CD4-positive, alpha-beta T cell treated with Interleukin-1 beta for 1 hour (primary cell): Measurements from ENCODE around the gene EHMT1.
A peak's percentile ranks its signal among the peaks of the same experiment; 100 is the strongest.

Source experiments
- DNase-seq, 2 donors: peaks; one replicate each; pipeline ENCODE4 v3.0.0-alpha.2; 2020 to 2022

EHMT1 gene

DNA sequence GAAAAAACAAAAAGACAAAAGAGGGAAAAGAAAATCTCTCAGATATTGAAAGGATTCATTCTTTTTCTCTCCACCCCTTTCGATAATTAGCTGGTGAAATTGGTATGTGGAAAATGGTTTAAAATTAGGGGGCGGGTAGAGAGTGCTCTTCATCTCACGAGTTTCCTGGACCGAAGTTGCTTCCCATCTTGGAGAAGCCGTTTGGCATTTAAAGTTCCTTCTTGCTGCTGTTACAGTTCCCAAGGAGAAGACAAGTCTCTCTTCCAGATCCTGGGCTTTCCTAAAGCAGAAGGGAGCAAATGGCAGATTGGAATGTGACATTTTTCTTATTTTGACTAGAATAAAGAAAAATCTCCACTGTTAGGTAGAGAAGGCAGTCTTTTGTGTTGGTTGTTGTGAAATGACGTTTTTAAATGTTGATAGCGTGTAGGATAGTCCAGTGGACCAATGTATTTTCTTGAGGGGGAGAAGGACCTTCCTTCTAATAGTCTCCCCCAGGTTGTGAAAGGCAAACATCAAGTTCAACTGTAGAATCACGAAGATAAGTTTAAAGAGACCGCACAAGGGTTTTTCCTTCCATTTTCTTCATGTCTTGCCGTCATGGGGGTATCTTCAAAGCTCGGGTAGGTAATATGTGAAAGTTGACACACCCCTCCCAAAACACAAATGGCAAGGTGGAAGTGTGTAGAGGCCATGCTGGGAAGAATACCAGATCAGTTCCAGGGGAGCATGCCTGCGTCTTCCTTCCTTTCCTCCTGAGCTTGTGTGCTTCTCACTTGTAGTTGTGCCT is 77.5 kb downstream of the EHMT1 start:
- no peak for DNase-seq

DNA sequence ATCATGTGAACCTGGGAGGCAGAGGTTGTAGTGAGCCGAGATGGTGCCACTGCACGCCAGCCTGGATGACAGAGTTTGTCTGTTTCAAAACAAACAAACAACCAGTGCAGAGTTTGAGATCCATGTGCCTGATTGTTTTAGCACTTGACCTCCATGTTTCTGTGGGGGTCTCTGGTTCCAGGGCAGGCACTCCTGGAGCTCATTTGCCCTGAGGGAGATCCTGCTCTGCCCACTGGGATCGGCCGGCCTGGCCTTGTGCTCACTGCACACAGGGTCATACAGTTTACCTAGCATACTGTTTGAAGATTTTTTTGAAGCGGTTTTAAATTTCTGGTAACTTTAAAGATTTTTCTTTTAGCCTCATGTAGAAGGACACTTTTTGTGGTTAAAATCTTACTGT is 78.4 kb downstream of the EHMT1 start:
- DNase-seq, result no peak

DNA sequence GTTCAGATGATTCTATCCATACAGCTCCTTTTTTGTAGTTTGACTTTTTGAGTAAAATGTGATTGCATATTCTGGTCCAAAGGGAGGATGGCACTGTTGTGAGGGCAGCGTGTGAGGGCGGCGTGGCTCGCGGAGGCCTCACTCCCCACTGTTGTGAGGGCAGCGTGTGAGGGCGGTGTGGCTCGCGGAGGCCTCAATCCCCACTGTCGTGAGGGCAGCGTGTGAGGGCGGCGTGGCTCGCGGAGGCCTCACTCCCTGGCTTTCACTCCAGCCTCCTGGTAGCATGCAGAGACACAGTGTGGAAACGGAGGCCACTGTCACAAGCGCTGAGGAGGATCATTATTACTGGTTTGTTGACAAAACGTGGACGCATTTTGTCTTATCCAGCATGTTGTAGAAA is 79.0 kb downstream of the EHMT1 start:
- DNase-seq, result no peak

DNA sequence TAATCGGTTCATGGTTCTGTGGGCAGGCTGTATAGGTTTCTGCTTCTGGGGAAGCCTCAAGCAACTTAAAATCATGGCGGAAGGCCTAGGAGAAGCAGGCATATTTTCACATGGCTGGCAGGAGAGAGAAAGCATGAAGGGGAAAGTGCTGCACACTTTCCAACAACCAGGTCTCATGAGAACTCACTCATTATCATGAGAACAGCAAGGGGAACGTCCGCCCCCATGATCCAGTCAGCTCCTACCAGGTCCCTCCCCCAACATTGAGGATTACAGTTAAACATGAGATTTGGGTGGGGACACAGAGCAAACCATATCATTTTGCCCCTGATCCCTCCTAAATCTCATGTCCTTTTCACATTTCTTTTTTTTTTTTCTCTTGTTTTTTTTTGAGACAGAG is 82.1 kb downstream of the EHMT1 start:
- no peak for DNase-seq

DNA sequence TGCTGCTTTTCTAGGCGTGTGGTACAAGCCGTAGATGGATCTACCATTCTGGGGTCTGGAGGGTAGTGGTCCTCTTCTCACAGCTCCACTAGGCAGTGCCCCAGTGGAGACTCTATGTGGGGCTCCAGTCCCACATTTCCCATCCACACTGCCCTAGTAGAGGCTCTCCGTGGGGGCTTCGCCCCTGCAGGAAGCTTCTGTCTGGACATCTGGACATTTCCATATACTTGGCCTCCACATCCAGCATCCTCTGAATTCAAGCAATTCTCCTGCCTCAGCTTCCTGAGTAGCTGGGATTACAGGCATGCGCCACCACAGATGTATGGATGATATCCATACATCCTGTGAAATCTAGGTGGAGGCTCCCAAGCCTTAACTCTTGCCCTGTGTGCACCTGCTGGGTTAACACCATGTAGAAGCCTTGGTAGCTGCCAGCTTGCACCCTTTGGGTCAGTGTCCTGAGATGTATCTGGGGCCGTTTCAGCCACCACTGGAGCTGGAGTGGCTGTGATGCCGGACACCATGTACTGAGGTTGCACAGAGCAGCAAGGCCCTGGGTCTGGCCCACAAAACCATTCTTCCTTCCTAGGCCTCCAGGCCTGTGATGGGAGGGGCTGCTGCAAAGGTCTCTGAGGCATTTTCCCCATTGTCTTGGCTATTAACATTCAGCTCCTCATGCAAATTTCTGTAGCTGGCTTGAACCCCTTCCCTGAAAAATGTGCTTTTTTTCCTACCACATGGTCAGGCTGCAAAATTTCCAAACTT is 84.0 kb downstream of the EHMT1 start:
- no peak for DNase-seq

DNA sequence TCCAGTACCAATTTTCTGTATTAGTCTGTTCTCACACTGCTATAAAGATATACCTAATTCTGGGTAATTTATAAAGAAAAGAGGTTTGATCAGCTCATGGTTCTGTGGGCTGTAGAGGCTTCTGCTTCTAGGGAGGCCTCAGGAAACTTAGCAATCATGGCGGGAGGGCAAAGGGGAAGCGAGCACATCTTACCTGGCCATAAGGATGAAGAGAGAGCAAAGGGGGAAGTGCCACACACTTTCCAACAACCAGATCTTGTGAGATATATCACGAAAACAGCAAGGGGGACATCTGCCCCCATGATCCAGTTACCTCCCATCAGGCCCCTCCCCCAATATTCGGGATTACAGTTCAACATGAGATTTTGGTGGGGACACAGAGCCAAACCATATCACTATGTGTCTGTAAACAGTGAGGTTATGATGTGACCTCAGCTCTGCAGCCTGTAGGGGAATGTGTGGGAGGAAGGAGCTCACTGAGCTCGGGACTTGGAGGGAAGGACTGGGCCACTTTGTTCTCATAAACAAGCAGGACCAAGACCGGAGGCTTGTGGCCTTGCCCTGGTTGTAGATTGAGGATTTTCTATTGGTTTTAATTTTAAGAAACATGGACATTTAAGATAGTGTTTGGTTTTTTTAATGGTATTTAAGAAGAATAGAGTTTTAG is 85.2 kb downstream of the EHMT1 start:
- no peak for DNase-seq

DNA sequence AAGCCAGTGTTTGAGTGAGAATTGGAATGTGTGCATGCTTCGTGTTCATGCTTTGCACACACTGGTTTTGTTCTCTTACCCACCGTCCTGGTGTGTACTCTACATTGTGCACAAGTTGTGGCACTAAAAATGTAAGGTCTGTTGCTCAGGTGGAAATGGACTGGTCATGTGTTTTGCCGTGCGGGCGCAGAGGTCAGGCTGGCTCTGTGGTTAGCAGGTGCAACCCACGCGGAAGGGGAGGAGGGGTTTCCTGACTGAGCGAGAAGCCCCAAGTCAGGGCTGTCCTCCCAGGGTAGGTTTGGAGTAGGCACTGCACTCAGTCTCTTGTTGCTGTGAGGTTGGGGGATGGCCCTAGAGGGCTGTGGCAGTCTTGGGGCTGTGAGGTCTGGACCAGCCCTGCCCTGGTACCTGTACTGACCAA is 86.6 kb downstream of the EHMT1 start:
- peak; percentile 36 to 39 for DNase-seq

DNA sequence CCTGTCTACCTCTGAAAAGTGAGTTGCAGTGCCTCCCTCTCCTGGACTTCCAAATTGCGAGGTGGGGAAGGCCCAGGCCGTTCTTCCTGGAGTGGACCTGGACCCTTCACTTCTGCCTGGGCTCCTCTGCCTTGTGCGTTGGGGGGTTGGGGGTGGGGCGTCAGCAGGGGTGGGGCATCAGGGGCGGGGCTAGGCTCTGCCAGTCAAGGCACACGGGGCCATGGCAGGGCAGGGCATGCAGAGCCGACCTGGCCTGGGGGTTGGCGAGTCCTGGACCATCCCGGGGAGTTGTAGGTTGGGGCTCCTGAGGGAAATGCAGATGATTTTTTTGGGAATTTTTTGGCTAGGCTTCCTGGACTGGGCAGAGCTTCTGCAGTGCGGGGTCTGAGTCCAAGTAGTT is 87.1 kb downstream of the EHMT1 start:
- no peak for DNase-seq

DNA sequence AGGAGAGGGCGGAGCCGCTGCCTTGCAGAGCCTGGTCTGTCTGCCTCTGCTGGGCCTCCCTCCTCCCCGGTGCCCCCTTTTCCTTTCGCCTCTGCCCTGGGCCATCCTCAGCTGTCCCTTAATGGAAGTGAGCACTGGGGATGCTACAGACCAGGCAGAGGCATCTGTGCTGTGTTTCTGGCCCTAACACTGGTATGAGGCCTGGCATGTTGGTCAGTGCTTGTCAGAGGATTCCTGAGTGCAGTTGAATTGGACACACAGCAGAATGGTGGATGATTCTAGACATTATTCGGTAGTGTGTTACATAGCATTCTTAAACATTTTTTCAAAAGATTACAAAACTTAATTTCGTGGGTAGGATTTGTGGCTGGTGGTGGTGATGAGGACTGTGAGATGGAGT is 88.6 kb downstream of the EHMT1 start:
- DNase-seq, result no peak

DNA sequence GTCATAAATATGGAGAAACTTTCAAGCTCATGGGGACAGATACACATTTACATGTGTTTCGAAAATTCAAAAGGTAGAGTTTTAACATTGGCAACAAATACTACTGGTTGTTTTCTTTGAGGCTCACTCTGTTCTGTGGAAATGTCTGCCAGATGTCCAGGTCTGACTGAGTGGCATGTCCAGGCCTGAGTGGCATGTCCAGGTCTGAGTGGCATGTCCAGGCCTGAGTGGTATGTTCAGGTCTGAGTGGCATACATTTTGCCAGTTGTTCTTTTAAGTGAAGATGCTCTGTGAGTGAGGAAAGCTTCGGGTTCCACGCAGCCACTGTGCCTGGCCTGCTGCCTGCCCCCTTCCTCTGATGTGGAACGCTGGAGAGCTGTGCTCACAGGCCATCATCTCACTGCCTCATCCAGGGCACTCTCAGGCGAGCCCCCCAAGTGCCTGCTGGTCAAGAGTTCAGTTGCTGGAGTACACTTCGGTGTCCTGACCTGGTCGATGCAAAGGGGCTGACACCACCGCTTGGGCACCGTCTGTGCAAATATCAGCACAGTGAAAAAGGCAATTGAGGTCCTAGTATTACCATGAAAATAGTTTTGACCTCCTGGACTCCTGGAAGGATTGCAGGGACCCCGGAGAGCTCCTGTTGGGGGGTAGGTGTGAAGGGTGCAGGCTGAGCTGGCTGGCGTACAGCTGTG is 89.9 kb downstream of the EHMT1 start:
- DNase-seq, result no peak

DNA sequence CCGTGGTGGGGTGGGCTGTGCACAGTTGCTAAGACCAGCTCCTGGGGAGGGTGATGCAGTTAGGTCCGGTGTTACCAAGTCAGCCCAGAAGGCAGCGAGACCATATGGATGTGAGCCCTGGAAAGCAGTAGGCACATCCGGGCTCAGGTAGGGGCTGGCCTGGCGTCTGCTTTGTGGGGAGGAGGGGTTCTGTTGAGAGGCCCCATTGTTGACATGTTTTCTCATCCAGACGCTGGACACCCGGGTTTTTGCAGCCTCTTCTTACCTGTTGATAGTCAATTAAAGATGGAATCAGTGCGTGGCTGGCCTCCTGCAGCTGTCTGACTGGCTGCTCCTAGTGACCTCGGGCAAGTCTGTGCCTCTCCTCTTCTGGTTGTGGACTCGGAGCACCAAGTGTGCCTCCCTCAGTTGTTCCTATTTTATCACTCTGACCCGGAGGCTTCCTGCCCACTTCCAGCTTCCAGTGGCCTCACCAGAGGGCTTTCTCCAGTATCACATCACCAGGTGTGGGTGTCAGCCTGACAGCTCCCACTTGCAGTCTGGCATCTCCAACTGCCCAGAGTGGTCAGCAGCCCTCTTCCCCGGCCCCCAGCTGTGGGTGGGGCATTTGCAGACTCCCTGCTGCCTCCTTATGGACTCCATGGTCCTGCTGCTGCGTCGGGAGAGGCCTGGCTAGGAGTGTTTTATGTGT is 90.8 kb downstream of the EHMT1 start:
- DNase-seq, result no peak

DNA sequence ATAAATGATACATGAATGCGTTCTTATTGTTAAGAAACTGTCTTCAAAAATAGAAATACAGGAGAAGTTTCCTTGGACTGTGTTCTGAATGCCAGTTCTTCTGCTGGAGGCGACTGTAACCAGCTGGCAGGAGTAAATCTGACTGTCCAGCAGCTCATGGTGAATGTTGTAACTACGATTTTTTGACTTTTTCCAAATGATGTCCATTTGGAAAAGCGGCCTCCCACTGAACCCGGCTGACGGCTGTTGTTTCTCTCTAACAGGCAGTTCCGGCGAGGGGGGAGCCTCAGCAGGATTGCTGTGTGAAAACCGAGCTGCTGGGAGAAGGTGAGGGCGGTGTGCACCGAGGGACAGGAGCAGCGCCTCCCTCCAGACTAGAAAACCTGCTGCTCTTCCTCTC is 91.9 kb downstream of the EHMT1 start:
- DNase-seq, result no peak

DNA sequence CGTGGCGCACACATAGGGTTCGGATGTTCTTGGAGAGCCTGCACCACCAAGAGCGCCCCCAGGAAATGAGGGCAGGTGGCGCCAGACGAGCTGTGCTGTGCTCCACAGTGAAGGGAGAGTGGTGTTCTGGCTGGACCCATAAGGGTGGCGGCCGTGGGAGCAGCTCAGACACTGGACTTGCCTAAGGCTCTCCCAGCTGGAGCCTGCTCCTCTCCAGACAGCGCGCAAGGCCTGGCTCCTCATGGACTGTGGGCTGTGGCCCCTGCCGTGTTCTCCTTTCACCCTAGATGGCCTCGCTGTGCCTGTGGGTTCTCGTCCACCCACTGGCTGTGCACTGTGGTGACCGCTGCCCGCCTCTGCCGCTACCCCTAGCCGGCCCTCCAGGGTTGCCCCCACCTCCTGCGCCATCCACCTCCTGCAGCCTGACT is 92.9 kb downstream of the EHMT1 start:
- DNase-seq, result no peak

DNA sequence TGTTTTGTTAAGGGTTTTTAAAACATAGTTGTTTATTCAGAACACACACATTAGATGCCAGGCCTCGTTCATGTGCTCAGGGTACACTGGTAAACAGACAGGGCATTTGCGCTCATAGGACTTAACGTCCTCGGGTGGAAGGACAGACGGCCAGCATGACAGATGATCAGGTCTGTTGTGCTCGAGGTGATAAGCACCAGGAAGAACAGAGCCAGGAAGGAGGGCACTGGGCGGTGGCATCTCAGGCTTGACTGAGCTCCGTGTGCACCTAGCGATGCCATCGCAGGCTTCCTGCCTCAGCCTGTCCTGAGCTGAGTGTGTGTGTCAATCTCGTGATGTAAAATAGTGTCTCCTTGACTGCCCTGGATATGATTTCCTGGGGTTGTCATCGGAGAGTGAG is 96.5 kb downstream of the EHMT1 start:
- peak in 1 of 2 donors; percentile 21 for DNase-seq

DNA sequence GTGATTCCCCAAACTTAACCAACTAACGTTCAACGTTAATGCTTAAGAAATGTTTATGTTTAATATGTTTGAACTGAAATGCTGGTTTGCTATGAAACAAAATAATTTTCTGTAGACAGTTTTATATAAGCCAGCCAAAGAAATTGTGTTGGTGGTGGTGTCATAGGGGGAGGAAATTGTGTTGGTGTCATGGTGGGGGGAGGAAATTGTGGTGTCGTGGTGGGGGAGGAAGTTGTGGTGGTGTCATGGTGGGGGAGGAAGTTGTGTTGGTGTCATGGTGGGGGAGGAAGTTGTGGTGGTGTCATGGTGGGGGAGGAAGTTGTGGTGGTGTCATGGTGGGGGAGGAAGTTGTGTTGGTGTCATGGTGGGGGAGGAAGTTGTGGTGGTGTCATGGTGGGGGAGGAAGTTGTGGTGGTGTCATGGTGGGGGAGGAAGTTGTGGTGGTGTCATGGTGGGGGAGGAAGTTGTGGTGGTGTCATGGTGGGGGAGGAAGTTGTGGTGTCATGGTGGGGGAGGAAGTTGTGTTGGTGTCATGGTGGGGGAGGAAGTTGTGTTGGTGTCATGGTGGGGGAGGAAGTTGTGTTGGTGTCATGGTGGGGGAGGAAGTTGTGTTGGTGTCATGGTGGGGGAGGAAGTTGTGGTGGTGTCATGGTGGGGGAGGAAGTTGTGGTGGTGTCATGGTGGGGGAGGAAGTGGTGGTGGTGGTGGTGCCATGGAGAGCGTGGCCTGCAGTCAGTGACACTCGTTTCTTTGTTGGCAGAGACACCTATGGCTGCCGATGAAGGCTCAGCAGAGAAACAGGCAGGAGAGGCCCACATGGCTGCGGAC is 97.3 kb downstream of the EHMT1 start:
- DNase-seq, result peak; percentile 33 to 38

DNA sequence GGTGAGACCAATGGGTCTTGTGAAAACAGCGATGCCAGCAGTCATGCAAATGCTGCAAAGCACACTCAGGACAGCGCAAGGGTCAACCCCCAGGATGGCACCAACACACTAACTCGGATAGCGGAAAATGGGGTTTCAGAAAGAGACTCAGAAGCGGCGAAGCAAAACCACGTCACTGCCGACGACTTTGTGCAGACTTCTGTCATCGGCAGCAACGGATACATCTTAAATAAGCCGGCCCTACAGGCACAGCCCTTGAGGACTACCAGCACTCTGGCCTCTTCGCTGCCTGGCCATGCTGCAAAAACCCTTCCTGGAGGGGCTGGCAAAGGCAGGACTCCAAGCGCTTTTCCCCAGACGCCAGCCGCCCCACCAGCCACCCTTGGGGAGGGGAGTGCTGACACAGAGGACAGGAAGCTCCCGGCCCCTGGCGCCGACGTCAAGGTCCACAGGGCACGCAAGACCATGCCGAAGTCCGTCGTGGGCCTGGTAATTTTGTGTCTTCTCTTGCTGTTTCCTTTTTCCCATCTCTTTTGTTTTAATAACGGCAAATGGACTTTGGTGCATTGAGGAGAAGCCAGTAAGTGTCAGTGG is 98.0 kb downstream of the EHMT1 start:
- DNase-seq, result no peak

DNA sequence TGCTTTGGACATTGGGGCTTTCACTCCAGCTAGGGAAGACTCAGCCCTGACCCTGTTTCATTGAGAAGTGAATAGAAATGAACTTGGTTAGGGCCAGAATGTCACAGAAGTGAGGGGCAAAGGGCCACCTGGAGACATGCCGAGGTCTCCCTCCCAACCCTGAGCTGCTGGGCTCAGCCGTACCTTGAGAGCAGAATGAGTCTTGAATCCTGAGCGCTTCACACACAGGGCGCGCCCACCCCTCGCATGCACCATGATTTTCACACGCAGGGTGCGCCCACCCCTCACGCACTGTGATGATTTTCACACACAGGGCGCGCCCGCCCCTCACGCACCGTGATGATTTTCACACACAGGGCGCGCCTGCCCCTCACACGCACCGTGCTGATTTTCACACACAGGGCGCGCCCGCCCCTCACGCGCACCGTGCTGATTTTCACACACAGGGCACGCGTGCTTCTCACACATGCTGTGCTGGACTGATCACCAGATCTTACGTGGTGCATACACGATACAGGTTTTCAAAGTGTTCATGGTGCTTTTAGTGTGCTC is 99.0 kb downstream of the EHMT1 start:
- DNase-seq, result no peak

DNA sequence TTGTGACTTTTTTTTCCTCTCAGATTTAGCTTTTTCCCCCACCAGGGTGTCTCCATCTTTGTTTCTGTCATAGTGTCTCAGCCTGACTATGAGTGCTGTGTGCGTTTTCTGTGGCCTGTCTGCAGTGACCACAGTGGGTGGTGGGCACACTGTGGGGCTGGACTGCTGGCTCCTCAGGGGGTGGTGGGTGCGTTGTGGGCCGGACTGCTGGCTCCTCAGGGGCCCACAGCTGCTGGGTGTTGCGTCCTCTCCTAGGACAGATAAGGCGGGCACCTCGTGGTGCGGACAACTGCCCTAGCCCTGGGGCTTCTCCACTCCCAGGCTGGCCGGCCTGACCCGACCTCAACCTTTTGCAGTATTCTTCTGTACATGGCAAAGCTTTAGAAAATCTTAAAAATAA is 100.4 kb downstream of the EHMT1 start:
- no peak for DNase-seq

DNA sequence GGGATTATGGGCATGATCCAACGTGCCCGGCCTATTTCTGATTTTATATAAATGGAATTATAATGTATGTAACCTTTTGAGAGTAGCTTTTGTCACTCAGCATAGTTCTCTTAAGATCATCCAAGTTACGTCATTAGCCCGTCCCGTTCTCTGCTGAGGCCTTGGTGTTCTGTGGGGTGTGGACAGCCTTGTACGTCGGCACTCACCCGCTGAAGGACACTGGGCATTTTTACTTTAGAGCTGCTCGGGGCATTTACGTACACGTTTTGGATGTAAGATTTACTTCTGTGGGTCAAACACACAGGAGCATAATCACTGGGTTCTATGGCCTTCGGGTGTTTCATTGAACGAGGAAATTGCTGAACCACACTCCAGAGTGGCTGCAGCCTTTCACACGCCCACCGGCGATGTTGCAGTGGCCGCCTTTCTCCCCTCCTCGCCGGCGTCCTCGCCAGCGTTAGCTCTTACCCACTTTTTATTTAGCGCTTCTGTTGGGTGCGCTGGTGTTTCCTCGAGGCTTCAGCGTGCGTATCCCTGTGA is 101.8 kb downstream of the EHMT1 start:
- DNase-seq, result no peak

DNA sequence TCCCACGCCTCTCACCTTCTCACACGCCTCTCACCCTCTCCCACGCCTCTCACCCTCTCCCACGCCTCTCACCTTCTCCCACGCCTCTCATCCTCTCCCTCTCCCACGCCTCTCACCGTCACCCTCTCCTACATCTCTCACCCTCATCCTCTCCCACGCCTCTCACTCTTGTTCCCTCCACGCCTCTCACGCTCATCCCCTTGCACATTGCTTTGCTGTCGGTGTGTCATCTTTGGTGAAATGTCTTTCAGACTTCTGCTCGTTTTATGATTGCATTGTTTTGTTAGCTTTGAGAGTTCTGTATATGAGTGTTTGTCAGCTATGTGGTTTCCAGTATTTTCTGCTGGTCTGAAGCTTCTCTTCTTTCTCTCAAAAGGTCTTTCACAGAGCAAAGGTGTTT is 102.7 kb downstream of the EHMT1 start:
- no peak for DNase-seq

DNA sequence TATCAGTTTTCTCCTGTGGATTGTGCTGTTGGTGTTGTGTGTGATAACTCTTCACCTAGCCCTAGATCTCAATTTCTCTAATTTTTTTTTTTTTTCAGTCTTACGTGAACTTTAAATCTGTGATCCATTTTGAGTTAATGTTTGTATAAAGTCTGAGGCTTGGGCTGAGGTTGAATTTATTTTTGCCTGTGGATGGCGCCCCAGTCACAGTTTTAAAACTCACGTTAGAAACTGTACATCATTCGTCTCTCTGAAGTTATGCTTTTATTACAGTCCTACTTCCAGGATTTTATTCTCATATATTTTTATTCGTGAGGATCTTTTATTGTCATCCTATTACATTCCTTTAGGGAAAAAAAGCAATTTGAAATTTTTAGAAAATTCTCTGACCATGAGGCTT is 103.1 kb downstream of the EHMT1 start:
- DNase-seq, result peak in 1 of 2 donors; percentile 39
